HCT116 (cell line): ENCODE measurements around the gene DCAF15.

Experiments used
- CTCF ChIP-seq, 3 experiments: fragments of 200-600 bp in 1 of 3; sonication (generic) in 1 of 3; IDR thresholded peaks in 2 of 3; conservative IDR thresholded peaks in 1 of 3; 2 replicates each; pipeline ENCODE4 v1.5.1; 2012 to 2017; ENCODE audit warnings: low read depth in 2 of 3, low read length in 2 of 3, antibody characterized with exemption in 1 of 3, borderline replicate concordance in 1 of 3, control low read depth in 1 of 3, mild to moderate bottlenecking in 1 of 3, mixed read lengths in 1 of 3, mixed run types in 1 of 3, moderate library complexity in 1 of 3; ENCODE audit not compliant: insufficient read depth in 1 of 3
- EZH2 ChIP-seq: fragments of 200-600 bp; sonication (generic); IDR thresholded peaks from 2 replicates; pipeline ENCODE4 v1.6.1; 2017; ENCODE audit warnings: antibody characterized with exemption, mixed run types
- POLR2A ChIP-seq: IDR thresholded peaks from 2 replicates; pipeline ENCODE4 v1.7.0; 2011; ENCODE audit warnings: borderline replicate concordance; ENCODE audit not compliant: insufficient read depth, insufficient read length; ENCODE audit errors: extremely low read depth
- POLR2AphosphoS5 ChIP-seq: IDR thresholded peaks from 2 replicates; pipeline ENCODE4 v1.6.1; 2011; ENCODE audit warnings: mild to moderate bottlenecking, low read depth, low read length, moderate library complexity
- SIN3A ChIP-seq: IDR thresholded peaks from 2 replicates; pipeline ENCODE4 v1.6.1; 2012; ENCODE audit warnings: low read depth
- YY1 ChIP-seq: IDR thresholded peaks from 2 replicates; pipeline ENCODE4 v1.6.1; 2011; ENCODE audit warnings: low read length, low read depth, moderate library complexity, mild to moderate bottlenecking; ENCODE audit not compliant: insufficient replicate concordance; ENCODE audit errors: extremely low read depth
- TF ChIP-seq, protein P1 (sequence below): IDR thresholded peaks from 2 replicates; pipeline ENCODE4 v1.6.1; 2012

- TF ChIP-seq EZH2 = no peak
- TF ChIP-seq CTCF (IDR thresholded peaks at IDR 0.05 in 2 of 3, conservative IDR thresholded peaks at IDR 0.05 in 1 of 3; ENCODE audit: borderline replicate concordance in 1 of 3, insufficient read depth in 1 of 3, low read depth in 2 of 3, low read length in 2 of 3) = no peak
- no peak for TF ChIP-seq YY1
- no peak for TF ChIP-seq SIN3A
- TF ChIP-seq, protein P1, sequence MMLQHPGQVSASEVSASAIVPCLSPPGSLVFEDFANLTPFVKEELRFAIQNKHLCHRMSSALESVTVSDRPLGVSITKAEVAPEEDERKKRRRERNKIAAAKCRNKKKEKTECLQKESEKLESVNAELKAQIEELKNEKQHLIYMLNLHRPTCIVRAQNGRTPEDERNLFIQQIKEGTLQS = no peak
- no peak for TF ChIP-seq POLR2AphosphoS5
- no peak for TF ChIP-seq POLR2A
These were observed 26.3 kb downstream of the DCAF15 start for GRCh38 chr19:13978351-13979243.
